HG03064 (cell line): Measurements from ENCODE around the gene CDH15.
"Not testable (repeated sequence)": the region's sequence is repeated elsewhere in the genome, so short reads cannot be mapped to it uniquely, and the experiment has no call there.

Source experiments
- ATAC-seq: cut with Tn5 transposase; IDR thresholded peaks from one replicate; pipeline ENCODE4 v1.9.1; 2021; ENCODE audit warnings: low read depth; ENCODE audit not compliant: unreplicated experiment

The CDH15 gene

DNA sequence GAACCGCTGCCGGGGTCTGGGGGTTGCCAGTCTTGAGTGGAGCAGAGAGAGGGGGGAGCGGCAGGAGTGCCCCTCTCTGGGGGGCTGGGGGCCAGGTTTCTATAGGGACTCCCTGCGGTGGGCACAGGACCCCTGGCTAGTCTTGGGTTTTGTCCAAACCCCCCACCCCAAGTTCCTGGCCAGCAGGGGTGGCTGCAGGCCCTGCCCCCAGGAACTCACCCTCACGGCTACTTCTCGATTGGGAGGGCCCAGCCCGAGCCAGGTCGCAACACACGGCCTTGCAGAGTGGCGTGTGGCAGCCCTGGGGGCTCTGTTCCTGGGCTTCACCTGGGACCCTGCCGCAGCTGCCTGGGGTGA is 601 bp downstream of the CDH15 start:
- ATAC-seq: no peak

DNA sequence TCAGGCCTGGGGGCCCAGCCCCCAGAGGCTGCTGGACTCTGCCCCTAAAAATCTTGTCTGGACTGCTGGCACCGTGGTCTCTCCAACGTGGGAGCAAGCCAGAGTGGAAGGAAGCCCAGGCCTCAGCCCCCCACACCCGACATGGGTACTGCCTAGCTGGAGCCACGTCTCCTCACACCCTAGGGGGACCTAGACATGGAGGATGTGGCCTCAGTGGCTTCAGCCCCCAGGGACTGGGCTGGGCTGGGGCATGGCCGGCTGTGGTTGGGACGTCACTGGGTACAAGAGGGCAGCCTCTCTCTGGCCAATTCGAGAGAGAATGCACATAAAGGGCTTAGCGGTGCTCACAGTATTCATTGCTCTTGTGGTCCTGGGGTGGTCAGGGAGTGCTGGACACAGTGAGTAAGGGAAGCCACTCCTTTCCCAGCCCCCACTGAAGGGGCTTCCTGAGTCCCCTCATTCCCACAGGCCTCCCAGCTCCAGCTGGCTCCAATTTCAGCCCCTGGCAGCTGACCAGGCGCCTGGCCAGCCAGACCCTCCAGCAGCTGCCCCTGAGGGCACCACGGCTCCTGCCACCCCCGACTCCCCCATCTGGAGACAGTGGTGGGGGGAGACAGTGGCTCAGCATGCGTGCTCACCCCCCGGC is 1.1 kb downstream of the CDH15 start:
- no peak for ATAC-seq

DNA sequence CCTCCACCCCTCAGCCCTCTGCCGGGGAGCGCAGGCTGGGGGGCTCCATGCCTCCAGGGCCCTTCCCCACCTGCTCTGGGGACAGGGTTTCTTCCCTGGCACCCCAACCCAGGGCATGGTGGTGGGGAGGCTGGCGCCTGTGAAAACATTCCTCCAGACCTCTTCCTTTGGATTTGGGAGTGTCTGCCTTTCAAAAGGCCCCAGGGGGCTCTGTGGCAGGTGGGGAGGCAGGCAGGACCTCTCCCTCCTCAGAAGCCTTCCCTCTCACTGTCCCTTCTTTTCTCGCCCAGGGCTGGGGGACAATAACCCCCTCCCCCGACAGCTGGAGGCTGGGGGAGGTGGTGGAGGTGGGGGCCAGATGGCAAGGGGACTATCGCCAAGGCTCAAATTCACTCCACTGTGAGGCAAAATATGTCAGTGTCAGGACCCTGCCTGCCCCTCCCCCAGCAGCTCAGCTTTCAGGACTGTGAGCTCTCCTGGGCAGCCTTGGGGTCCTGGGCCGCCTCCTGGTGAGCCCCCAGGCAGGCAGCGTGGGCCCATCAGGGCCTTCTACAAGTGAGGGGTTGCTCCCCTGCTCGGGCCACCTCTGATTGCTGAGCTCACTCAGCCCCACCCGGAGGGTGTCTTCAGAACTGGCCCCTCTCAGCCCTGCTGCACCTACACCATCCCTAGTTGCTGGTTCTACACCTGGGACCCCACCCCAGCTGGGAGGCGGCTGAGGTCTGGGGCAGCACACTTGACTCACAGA is 1.8 kb downstream of the CDH15 start:
- no peak for ATAC-seq

DNA sequence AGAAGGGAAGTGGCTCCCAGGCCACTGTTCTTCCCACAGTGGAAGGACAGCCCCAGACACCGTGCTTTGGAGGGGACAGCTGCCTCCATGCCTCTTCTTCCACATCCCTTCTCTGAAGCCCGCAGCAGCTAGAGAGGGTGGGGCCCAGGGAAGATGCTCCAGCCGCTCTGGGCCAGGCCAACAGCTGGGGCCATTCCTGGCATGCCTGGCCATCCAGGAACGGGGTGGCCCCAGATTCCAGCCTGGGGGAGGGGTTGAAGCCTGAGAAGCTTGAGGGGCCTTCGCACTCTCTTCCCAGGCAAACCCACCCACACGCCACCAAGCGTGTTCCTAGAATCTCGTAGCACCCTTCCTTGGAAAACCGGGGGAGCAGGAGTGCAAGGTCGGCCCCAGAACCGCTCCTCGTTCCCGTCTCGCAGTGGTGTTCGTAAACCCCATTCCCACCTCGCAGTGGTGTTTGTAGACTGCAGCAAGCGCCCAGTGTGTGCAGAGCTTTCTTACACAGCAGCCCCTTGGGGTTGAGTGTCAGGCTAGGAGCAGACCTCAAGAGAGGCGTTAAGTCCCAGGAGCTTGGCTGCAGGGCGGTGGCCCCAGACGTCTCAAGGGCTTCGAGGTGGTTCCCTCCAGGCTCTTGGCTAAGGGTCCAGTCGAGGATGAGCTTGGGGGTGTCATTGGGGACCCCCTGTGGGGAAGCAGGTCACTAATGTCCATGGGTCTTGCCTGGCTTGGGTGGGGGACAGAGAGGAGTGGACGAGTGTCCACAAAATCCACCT is 2.7 kb downstream of the CDH15 start:
- no peak for ATAC-seq

- ATAC-seq: no peak
These were observed 3.3 kb downstream of the CDH15 start for GRCh38 chr16:89174877-89175276.

- no peak for ATAC-seq
These were observed 4.0 kb downstream of the CDH15 start for GRCh38 chr16:89175280-89176146.

- ATAC-seq: no peak
These were observed 4.7 kb downstream of the CDH15 start for GRCh38 chr16:89176147-89176690.

GRCh38 chr16:89176717-89177116 is 5.2 kb downstream of the CDH15 start:
- ATAC-seq: no peak

- no peak for ATAC-seq
These were observed 6.0 kb downstream of the CDH15 start for GRCh38 chr16:89177501-89177900.

DNA sequence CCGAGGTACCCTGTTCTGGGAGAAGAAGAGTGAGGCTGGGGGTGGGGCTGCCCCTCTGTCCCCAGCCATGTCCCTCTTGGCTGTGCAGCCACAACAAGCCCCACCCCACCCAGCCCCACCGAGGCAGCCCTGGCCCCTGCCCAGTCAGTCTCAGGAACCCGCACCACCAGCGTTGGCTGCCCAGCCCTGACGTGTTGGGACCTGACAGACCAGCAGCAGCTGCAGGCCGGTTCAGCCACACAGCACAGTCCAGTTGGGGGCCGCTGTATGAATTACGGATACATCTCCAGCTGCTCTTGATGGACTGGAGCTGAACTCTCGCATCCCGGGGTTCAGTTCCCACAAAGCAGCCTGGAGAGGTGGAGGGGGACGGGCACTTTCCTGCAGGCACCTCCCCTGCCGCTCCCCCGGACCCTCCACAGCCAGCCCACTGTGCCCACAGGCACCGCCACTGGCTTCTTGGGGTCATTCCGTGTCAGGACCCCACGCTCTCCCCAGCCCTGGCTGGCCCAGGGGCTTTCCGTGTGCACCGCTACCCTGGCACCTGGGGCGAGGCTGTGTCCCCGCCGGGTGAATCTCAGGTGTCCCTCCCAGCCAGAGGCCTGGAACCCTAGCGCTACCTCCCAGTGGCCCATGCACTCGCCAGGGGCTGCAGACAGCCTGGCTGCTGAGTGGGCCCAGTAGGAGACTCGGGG is 7.1 kb downstream of the CDH15 start:
- no peak for ATAC-seq

GRCh38 chr16:89179148-89179484 is 7.6 kb downstream of the CDH15 start:
- ATAC-seq: no peak

- ATAC-seq: no peak
These were observed 8.2 kb downstream of the CDH15 start for GRCh38 chr16:89179656-89180315.

DNA sequence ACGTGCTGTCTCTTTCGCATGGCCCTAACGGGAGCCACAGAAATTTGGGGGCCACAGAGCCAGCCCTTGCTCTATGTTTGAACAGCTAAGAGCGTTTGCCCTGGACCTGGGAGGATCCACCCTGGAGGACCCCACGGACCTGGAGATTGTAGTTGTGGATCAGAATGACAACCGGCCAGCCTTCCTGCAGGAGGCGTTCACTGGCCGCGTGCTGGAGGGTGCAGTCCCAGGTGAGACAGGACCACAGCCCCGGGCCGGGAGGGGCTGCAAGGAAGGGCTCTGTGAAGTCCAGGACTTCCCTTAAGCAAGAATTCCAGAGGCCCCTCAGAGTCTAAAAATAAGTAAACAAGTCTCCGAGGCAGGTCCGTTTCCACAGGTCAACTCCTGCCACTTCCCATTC is 11.9 kb downstream of the CDH15 start:
- no peak for ATAC-seq

DNA sequence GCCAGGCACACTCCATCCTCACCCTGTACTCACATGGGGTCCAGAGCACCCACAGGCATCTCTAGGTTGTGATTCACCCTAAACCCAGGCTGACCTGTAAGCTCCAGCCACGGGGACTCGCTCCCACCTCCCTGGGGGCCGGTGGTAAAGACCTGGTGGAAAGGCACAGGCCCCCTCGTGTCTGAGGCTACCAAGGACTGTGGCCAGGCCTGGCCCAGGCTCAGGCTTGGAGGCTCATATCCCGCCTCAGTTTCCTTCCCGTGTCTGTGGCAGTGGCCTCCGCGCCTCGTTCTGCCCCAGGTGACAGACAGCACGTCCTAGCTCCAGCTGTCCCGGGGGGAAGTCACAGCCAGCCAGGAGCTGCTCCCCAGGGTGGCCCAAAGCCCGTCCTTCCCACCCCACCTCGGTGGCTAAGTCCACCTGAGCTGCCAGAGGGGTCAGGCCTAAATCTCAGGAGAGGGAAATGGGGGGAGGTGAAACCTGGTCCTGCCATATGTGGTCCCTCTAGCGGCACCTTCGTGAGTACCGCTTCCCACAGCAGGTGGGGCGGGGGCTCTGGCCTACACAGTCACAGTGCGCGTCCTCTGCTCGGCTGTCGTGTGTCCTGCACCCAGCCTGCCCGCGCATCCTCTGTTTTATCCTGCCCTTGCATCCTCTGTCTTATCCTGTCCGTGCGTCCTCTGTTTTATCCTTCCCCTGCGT is 12.6 kb downstream of the CDH15 start:
- ATAC-seq: no peak

DNA sequence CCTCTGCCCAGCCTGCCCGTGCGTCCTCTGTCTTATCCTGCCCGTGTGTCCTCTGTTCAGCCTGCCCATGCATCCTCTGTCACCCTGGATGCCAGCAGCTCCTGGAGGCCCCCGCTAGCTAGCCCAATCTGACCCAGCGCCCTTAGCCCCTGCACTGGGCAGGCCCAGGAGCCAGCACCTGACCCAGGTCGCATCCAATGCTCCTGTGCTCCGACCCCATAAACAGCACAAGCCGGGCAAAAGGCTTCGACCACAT is 13.1 kb downstream of the CDH15 start:
- no peak for ATAC-seq

DNA sequence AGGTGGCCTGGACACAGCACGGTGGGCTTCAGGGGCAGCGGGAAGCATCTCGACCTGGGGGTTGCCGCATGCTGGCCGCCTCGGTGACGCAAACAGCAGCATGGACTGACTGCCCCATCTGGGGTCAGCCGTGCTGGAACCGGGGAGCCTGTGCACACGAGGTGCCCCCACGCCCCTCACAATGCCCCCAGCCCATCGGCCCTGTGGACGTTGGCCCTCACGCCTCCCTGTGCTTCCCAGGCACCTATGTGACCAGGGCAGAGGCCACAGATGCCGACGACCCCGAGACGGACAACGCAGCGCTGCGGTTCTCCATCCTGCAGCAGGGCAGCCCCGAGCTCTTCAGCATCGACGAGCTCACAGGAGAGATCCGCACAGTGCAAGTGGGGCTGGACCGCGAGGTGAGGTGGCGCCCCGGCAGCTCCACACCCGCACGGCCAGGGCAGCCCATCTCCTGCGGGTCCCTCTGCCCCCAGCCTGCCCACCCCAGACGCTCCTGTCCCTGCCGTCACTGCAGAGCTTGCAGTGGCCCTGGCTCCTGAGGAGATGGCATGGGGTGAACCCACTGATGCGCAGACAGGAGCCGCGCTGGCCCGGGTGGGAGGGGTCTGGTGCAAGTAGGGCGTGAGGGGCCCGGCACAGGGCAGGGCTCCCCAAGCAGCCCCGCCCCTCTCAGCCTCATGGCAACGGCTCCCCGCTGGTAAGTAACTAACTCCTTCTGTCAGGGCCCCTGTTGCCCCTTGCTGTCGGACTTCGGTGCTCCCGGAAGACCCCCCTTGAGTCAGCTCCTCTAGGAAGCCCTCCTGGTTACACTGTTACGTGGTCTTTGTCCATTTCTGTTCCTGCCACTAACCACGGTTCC is 13.6 kb downstream of the CDH15 start:
- no peak for ATAC-seq

DNA sequence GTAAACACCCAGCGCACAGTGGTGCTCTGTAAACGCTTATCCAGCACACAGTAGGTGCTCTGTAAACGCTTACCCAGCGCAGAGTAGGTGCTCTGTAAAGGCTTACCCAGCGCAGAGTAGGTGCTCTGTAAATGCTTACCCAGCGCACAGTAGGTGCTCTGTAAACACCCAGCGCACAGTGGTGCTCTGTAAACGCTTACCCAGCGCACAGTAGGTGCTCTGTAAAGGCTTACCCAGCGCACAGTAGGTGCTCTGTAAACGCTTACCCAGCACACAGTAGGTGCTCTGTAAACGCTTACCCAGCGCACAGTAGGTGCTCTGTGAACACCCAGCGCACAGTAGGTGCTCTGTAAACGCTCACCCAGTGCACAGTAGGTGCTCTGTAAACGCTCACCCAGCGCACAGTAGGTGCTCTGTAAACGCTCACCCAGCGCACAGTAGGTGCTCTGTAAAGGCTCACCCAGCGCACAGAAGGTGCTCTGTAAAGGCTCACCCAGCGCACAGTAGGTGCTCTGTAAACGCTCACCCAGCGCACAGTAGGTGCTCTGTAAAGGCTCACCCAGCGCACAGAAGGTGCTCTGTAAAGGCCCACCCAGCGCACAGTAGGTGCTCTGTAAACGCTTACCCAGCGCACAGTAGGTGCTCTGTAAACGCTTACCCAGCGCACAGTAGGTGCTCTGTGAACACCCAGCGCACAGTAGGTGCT is 14.5 kb downstream of the CDH15 start:
- ATAC-seq: not testable (repeated sequence)

- not testable (repeated sequence) for ATAC-seq
These were observed 15.1 kb downstream of the CDH15 start for GRCh38 chr16:89186593-89187031.
